Mesendoderm (in vitro differentiated cells): ENCODE data around the gene LRRC4B.
A peak's percentile ranks its signal among the peaks of the same experiment; 100 is the strongest.

Experiments used
- DNase-seq: peaks from one replicate; pipeline ENCODE4 v3.0.0; 2013
- H2AK5ac ChIP-seq: 2 replicates; pipeline ENCODE4 v1.6.1; 2013; ENCODE audit warnings: low read length, inconsistent platforms
- H2BK120ac ChIP-seq: 2 replicates; pipeline ENCODE4 v1.6.1; 2013; ENCODE audit warnings: low read depth, mild to moderate bottlenecking, low read length, moderate library complexity, mixed read lengths
- H2BK15ac ChIP-seq: replicated peaks from 2 replicates; pipeline ENCODE4 v1.6.1; 2013; ENCODE audit warnings: low read depth, mild to moderate bottlenecking, moderate library complexity
- H2BK5ac ChIP-seq: 2 replicates; pipeline ENCODE4 v1.6.1; 2013; ENCODE audit warnings: low read length, inconsistent platforms
- H3K18ac ChIP-seq: 2 replicates; pipeline ENCODE4 v1.6.1; 2013; ENCODE audit warnings: mild to moderate bottlenecking, low read length, mixed read lengths
- H3K23ac ChIP-seq: one replicate; pipeline ENCODE4 v1.6.1; 2013; ENCODE audit warnings: low read length
- H3K27ac ChIP-seq: 2 replicates; pipeline ENCODE4 v1.5.1; 2013; ENCODE audit warnings: low read depth, mild to moderate bottlenecking, inconsistent platforms, low read length, moderate library complexity
- H3K27me3 ChIP-seq: 2 replicates; pipeline ENCODE4 v1.6.1; 2013; ENCODE audit warnings: low read length, control low read depth, mild to moderate bottlenecking, inconsistent platforms; ENCODE audit not compliant: insufficient read depth, poor library complexity
- H3K36me3 ChIP-seq: 2 replicates; pipeline ENCODE4 v1.6.1; 2013; ENCODE audit warnings: low read length, inconsistent platforms; ENCODE audit not compliant: control insufficient read depth, insufficient read depth
- H3K4ac ChIP-seq: one replicate; pipeline ENCODE4 v1.6.1; 2013; ENCODE audit warnings: low read depth, mild to moderate bottlenecking, low read length, moderate library complexity
- H3K4me1 ChIP-seq: 2 replicates; pipeline ENCODE4 v1.6.1; 2013; ENCODE audit warnings: low read depth, low read length, inconsistent platforms; ENCODE audit not compliant: control insufficient read depth
- H3K4me2 ChIP-seq: 2 replicates; pipeline ENCODE4 v1.6.1; 2013; ENCODE audit warnings: low read length
- H3K4me3 ChIP-seq: 2 replicates; pipeline ENCODE4 v1.5.1; 2013; ENCODE audit warnings: mild to moderate bottlenecking, low read length
- H3K56ac ChIP-seq: one replicate; pipeline ENCODE4 v1.6.1; 2013; ENCODE audit warnings: low read length
- H3K79me1 ChIP-seq: 2 replicates; pipeline ENCODE4 v1.6.1; 2013; ENCODE audit warnings: low read length, inconsistent platforms
- H3K79me2 ChIP-seq: 2 replicates; pipeline ENCODE4 v1.6.1; 2013; ENCODE audit warnings: mild to moderate bottlenecking, low read length; ENCODE audit not compliant: control insufficient read depth, insufficient read depth
- H3K9ac ChIP-seq: 2 replicates; pipeline ENCODE4 v1.6.1; 2013; ENCODE audit warnings: low read length, inconsistent platforms
- H4K5ac ChIP-seq: one replicate; pipeline ENCODE4 v1.6.1; 2013; ENCODE audit warnings: low read length
- H4K8ac ChIP-seq: one replicate; pipeline ENCODE4 v1.6.1; 2013; ENCODE audit warnings: low read depth, mild to moderate bottlenecking, control low read depth, low read length, moderate library complexity
- WGBS: extraction: QIAGEN DNeasy Blood & Tissue Kit; methylation state at CpG from one replicate; pipeline ENCODE4 v1.1.7; 2013; ENCODE audit warnings: low lambda C conversion rate, missing lambda C conversion rate; ENCODE audit not compliant: insufficient coverage; ENCODE audit errors: extremely low coverage; 5-methylcytosine and 5-hydroxymethylcytosine counted together

LRRC4B gene

DNA sequence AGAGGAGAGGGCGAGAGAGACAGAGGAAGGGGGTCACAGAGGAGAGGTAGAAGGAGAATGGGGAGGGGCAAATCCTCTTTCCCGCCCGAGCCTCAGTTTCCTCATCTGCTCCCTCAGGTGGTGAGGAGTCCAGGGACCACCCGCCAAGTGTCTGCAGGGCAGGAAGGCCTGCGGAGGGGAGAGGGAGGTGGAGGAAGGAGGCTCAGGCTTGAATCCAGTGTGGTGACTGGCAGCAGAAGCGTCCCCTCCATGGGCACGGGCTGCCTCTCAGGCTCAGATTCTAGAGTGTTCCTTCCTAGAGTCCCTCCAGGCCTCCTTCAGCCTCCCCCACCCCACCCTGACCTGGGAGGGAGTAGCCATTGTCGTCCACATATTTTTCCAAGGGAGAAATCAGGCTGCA is 75.1 kb downstream of the LRRC4B start:
- no peaks in the 10 kb centered on the region for H3K4me1 ChIP-seq
- no peak overlapping the region for H4K5ac ChIP-seq
- no peaks in the 10 kb centered on the region for H3K36me3 ChIP-seq
- no peak for DNase-seq
- no peak overlapping the region for H3K4me2 ChIP-seq
- H2BK15ac ChIP-seq = no peak overlapping the region
- no peak overlapping the region for H3K4ac ChIP-seq
- no CpG with 5 or more reads among the region's 8 CpGs for WGBS
- H3K79me2 ChIP-seq = no peaks in the 10 kb centered on the region
- H4K8ac ChIP-seq = no peak overlapping the region
- no peaks in the 10 kb centered on the region for H3K79me1 ChIP-seq
- H3K4me3 ChIP-seq = no peak overlapping the region
- no peak overlapping the region for H2BK5ac ChIP-seq
- no peak overlapping the region for H3K56ac ChIP-seq
- H3K23ac ChIP-seq = no peak overlapping the region
- peaks cover 34% of the 10 kb centered on the region for H3K27me3 ChIP-seq
- no peak overlapping the region for H3K18ac ChIP-seq
- no peak overlapping the region for H3K27ac ChIP-seq
- H3K9ac ChIP-seq = no peak overlapping the region
- H2AK5ac ChIP-seq = no peak overlapping the region
- no peak overlapping the region for H2BK120ac ChIP-seq

DNA sequence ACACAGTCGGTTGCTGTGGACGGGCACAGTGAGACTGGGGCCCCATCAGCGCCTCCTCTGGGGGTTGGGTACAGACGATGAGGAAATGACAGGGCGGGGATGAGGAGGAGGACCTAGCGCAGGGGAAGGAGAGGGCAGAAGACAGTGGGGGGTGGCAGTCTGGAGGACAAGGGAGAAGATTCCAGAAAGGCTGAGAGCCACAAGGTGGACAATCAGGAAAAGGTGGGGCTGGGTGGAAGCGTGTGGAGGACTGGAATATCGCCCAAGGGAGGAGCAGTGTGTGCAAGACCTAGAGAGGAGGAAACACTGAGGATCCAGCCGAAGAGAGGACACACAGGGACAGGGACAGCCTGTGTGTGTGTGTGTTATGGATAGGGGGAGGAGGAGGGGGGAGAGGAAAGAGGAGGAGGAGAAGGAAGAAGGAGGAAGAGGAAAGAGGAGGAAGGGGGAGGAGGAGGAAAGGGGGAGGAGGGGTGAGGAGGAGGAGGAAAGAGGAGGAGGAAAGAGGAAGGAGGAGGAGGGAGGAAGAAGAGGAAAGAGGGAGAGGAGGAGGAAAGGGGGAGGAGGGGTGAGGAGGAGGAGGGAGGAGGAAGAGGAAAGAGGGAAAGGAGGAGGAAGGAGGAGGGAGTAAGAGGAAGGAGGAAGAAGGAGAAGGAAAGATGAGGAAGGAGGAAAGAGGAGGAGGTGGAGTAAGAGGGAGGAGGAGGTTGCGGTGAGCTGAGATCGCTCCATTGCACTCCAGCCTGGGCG is 75.8 kb downstream of the LRRC4B start:
- peak overlapping the region; percentile 31 for H3K56ac ChIP-seq
- peak; percentile 44 for DNase-seq
- H3K4me1 ChIP-seq = no peaks in the 10 kb centered on the region
- H3K79me2 ChIP-seq = no peaks in the 10 kb centered on the region
- no peak overlapping the region for H4K5ac ChIP-seq
- H3K18ac ChIP-seq = no peak overlapping the region
- H2BK120ac ChIP-seq = no peak overlapping the region
- no peak overlapping the region for H3K4me3 ChIP-seq
- no peak overlapping the region for H3K4me2 ChIP-seq
- H3K27me3 ChIP-seq = peaks cover 37% of the 10 kb centered on the region
- no peak overlapping the region for H3K4ac ChIP-seq
- H2AK5ac ChIP-seq = no peak overlapping the region
- H3K36me3 ChIP-seq = no peaks in the 10 kb centered on the region
- H2BK5ac ChIP-seq = no peak overlapping the region
- H3K23ac ChIP-seq = no peak overlapping the region
- H3K27ac ChIP-seq = no peak overlapping the region
- WGBS = no CpG with 5 or more reads among the region's 12 CpGs
- no peak overlapping the region for H3K9ac ChIP-seq
- no peaks in the 10 kb centered on the region for H3K79me1 ChIP-seq
- H2BK15ac ChIP-seq = no peak overlapping the region
- H4K8ac ChIP-seq = no peak overlapping the region

DNA sequence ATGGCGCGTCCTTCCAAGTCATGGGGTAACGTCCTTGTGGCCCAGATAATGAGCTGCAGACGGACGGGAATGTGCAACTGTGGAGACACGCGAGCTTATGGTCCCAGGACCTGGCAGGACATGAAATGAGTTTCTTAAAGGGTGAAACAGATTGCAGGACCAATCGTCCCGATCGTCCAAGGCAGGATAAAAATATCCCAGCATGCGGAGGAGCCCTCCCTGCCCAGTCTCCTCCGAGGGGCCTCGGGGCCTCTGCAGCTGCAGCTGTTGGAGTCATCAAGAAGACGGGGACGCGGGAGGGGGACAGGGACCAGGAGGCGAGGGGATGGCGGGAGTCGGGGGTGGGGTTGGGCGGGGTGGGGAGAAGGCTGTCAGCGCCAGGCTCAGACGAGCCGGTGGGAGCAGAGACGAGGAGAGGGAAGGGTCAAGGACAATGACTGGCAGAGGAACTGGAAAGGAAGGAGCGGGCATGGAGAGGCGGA is 77.2 kb downstream of the LRRC4B start:
- Histone ChIP-seq H3K4me1 (no peaks in the 10 kb centered on the region), H3K36me3 (no peaks in the 10 kb centered on the region), H3K27ac (no peak overlapping the region), H3K79me2 (no peaks in the 10 kb centered on the region), H2BK120ac (no peak overlapping the region), H3K4me2 (no peak overlapping the region), H4K8ac (no peak overlapping the region), H3K23ac (peak overlapping the region; percentile 70), H3K56ac (no peak overlapping the region), H3K18ac (no peak overlapping the region), H3K9ac (no peak overlapping the region), H3K27me3 (peaks cover 40% of the 10 kb centered on the region), H3K79me1 (no peaks in the 10 kb centered on the region), H2BK5ac (no peak overlapping the region), H3K4ac (no peak overlapping the region), H2AK5ac (no peak overlapping the region), H3K4me3 (no peak overlapping the region), H2BK15ac (no peak overlapping the region), H4K5ac (no peak overlapping the region)
- WGBS = no CpG with 5 or more reads among the region's 26 CpGs
- DNase-seq = no peak

DNA sequence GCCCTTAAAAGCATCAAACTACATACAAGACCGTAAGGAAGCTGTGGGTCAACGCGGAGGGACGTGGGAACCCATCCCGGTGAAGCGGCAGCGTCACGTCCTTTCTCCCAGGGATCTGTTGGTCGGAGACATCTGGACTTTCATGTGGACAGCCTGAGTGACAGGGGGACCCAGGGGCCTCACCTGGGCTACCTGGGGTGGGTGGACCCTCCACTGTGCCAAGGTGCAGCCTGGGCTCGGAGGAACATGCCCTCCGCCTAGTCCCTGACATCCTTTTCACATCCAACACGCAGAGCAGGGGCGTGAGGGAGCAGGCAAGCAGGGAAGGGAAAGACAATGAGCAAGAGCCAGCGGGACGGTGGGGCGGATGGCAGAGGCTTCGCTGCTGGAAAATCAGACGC is 77.8 kb downstream of the LRRC4B start:
- Histone ChIP-seq H3K36me3 (no peaks in the 10 kb centered on the region), H3K4ac (no peak overlapping the region), H4K8ac (no peak overlapping the region), H3K23ac (no peak overlapping the region), H3K56ac (no peak overlapping the region), H3K4me3 (no peak overlapping the region), H2BK5ac (no peak overlapping the region), H4K5ac (no peak overlapping the region), H3K4me2 (no peak overlapping the region), H2BK120ac (no peak overlapping the region), H3K27me3 (peaks cover 40% of the 10 kb centered on the region), H3K79me1 (no peaks in the 10 kb centered on the region), H3K4me1 (no peaks in the 10 kb centered on the region), H3K18ac (no peak overlapping the region), H3K79me2 (no peaks in the 10 kb centered on the region), H3K9ac (no peak overlapping the region), H3K27ac (no peak overlapping the region), H2AK5ac (no peak overlapping the region), H2BK15ac (no peak overlapping the region)
- WGBS = no CpG with 5 or more reads among the region's 18 CpGs
- DNase-seq = no peak

DNA sequence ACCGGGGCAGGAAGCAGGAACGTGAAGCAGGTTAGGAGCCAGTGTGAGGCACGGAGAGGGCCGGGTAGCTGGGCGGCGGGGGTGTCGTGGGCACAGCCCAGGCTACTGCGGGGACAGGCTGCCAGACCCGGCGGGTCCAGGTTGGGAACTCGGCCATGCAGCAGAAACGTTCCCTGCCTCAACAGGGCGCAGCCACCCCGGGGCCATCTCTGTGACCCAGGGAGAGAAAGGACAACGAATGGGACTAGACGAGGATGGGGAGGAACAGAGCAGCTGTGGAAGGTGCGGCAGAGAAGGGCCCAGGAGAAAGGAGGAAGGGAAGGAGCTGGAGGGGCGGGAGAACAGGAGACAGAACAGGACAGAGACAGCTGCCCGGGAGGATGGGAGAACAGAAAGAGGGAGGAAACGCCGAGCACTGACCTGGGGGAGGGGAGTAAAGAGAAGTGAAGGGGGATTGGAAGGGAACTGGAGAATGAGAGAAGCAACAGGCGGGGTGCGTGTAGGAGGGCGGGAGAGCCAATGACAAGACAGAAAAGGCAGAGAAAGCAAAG is 78.7 kb downstream of the LRRC4B start:
- Histone ChIP-seq H2BK5ac (no peak overlapping the region), H4K8ac (no peak overlapping the region), H3K79me2 (no peaks in the 10 kb centered on the region), H3K4me1 (no peaks in the 10 kb centered on the region), H3K18ac (no peak overlapping the region), H3K23ac (no peak overlapping the region), H4K5ac (no peak overlapping the region), H2AK5ac (no peak overlapping the region), H3K4ac (no peak overlapping the region), H3K79me1 (no peaks in the 10 kb centered on the region), H3K4me2 (peak overlapping the region; percentile 1), H3K56ac (peak overlapping the region; percentile 17), H3K27ac (no peak overlapping the region), H3K9ac (peak overlapping the region; percentile 22), H3K4me3 (no peak overlapping the region), H2BK15ac (no peak overlapping the region), H3K36me3 (no peaks in the 10 kb centered on the region), H2BK120ac (no peak overlapping the region), H3K27me3 (peaks cover 39% of the 10 kb centered on the region)
- peak; percentile 59 for DNase-seq
- no CpG with 5 or more reads among the region's 24 CpGs for WGBS
